HCT116 (cell line): Measurements from ENCODE around the gene BMP7.

Source experiments
- CEBPB ChIP-seq: IDR thresholded peaks from 2 replicates; pipeline ENCODE4 v1.6.1; 2012; ENCODE audit warnings: low read depth
- EZH2 ChIP-seq: fragments of 200-600 bp; sonication (generic); IDR thresholded peaks from 2 replicates; pipeline ENCODE4 v1.6.1; 2017; ENCODE audit warnings: antibody characterized with exemption, mixed run types
- POLR2A ChIP-seq: IDR thresholded peaks from 2 replicates; pipeline ENCODE4 v1.7.0; 2011; ENCODE audit warnings: borderline replicate concordance; ENCODE audit not compliant: insufficient read depth, insufficient read length; ENCODE audit errors: extremely low read depth
- POLR2AphosphoS5 ChIP-seq: IDR thresholded peaks from 2 replicates; pipeline ENCODE4 v1.6.1; 2011; ENCODE audit warnings: mild to moderate bottlenecking, low read depth, low read length, moderate library complexity
- RAD21 ChIP-seq: IDR thresholded peaks from 2 replicates; pipeline ENCODE4 v1.6.1; 2012; ENCODE audit warnings: low read depth, mild to moderate bottlenecking
- TF ChIP-seq, protein P1 (sequence below), 3 experiments: fragments of 200-600 bp in 1 of 3; sonication (generic) in 1 of 3; IDR thresholded peaks in 2 of 3; conservative IDR thresholded peaks in 1 of 3; 2 replicates each; pipeline ENCODE4 v1.5.1; 2012 to 2017; ENCODE audit warnings: low read depth in 2 of 3, low read length in 2 of 3, antibody characterized with exemption in 1 of 3, borderline replicate concordance in 1 of 3, control low read depth in 1 of 3, mild to moderate bottlenecking in 1 of 3, mixed read lengths in 1 of 3, mixed run types in 1 of 3, moderate library complexity in 1 of 3; ENCODE audit not compliant: insufficient read depth in 1 of 3
- TF ChIP-seq, protein P2 (sequence below): IDR thresholded peaks from 2 replicates; pipeline ENCODE4 v1.6.1; 2011; ENCODE audit warnings: mild to moderate bottlenecking, low read length, moderate library complexity; ENCODE audit not compliant: insufficient replicate concordance; ENCODE audit errors: extremely low read depth
- TF ChIP-seq, protein P3 (sequence below): IDR thresholded peaks from 2 replicates; pipeline ENCODE4 v1.6.1; 2012; ENCODE audit warnings: low read depth

GRCh38 chr20:57219071-57219677 is 47.3 kb downstream of the BMP7 start:
- TF ChIP-seq, protein P1, sequence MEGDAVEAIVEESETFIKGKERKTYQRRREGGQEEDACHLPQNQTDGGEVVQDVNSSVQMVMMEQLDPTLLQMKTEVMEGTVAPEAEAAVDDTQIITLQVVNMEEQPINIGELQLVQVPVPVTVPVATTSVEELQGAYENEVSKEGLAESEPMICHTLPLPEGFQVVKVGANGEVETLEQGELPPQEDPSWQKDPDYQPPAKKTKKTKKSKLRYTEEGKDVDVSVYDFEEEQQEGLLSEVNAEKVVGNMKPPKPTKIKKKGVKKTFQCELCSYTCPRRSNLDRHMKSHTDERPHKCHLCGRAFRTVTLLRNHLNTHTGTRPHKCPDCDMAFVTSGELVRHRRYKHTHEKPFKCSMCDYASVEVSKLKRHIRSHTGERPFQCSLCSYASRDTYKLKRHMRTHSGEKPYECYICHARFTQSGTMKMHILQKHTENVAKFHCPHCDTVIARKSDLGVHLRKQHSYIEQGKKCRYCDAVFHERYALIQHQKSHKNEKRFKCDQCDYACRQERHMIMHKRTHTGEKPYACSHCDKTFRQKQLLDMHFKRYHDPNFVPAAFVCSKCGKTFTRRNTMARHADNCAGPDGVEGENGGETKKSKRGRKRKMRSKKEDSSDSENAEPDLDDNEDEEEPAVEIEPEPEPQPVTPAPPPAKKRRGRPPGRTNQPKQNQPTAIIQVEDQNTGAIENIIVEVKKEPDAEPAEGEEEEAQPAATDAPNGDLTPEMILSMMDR (IDR thresholded peaks at IDR 0.05 in 2 of 3, conservative IDR thresholded peaks at IDR 0.05 in 1 of 3; ENCODE audit: borderline replicate concordance in 1 of 3, insufficient read depth in 1 of 3, low read depth in 2 of 3, low read length in 2 of 3): no peak
- TF ChIP-seq RAD21: no peak
- TF ChIP-seq, protein P2, sequence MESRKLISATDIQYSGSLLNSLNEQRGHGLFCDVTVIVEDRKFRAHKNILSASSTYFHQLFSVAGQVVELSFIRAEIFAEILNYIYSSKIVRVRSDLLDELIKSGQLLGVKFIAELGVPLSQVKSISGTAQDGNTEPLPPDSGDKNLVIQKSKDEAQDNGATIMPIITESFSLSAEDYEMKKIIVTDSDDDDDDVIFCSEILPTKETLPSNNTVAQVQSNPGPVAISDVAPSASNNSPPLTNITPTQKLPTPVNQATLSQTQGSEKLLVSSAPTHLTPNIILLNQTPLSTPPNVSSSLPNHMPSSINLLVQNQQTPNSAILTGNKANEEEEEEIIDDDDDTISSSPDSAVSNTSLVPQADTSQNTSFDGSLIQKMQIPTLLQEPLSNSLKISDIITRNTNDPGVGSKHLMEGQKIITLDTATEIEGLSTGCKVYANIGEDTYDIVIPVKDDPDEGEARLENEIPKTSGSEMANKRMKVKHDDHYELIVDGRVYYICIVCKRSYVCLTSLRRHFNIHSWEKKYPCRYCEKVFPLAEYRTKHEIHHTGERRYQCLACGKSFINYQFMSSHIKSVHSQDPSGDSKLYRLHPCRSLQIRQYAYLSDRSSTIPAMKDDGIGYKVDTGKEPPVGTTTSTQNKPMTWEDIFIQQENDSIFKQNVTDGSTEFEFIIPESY: no peak
- TF ChIP-seq POLR2A: no peak
- no peak for TF ChIP-seq EZH2
- TF ChIP-seq, protein P3, sequence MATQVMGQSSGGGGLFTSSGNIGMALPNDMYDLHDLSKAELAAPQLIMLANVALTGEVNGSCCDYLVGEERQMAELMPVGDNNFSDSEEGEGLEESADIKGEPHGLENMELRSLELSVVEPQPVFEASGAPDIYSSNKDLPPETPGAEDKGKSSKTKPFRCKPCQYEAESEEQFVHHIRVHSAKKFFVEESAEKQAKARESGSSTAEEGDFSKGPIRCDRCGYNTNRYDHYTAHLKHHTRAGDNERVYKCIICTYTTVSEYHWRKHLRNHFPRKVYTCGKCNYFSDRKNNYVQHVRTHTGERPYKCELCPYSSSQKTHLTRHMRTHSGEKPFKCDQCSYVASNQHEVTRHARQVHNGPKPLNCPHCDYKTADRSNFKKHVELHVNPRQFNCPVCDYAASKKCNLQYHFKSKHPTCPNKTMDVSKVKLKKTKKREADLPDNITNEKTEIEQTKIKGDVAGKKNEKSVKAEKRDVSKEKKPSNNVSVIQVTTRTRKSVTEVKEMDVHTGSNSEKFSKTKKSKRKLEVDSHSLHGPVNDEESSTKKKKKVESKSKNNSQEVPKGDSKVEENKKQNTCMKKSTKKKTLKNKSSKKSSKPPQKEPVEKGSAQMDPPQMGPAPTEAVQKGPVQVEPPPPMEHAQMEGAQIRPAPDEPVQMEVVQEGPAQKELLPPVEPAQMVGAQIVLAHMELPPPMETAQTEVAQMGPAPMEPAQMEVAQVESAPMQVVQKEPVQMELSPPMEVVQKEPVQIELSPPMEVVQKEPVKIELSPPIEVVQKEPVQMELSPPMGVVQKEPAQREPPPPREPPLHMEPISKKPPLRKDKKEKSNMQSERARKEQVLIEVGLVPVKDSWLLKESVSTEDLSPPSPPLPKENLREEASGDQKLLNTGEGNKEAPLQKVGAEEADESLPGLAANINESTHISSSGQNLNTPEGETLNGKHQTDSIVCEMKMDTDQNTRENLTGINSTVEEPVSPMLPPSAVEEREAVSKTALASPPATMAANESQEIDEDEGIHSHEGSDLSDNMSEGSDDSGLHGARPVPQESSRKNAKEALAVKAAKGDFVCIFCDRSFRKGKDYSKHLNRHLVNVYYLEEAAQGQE: no peak
- TF ChIP-seq CEBPB: no peak
- TF ChIP-seq POLR2AphosphoS5: no peak
